Erythroblast (primary cell): ENCODE results near the gene DAP.

Experiments used
- GATA1 ChIP-seq: IDR thresholded peaks from 2 replicates; pipeline ENCODE4 v1.6.1; 2011; ENCODE audit warnings: low read depth, mild to moderate bottlenecking, control low read depth, low read length, moderate library complexity
- POLR2A ChIP-seq: IDR thresholded peaks from 2 replicates; pipeline ENCODE4 v1.6.1; 2011; ENCODE audit warnings: mild to moderate bottlenecking, low read length

DNA sequence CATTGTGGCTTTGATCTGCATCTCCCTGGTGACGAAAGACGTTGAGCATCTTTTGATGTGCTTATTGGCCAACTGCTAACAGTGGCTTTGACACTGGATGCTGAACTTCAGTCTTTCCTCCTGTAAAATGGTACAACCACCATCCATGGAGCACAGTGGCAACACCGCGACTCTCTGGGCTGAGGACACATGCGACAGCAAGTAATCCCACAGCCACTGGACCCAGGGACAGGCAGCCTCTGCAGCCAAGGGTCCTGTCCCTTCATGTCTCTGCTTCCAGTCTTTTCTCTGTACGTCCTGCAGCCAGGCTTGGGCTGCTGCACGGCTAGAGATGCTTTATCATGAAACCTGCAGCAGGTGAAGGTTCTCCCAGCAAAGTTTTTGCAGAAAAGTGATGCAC lies 83.5 kb downstream of the DAP start:
- TF ChIP-seq POLR2A (no peak), GATA1 (no peak)
